GM10266 (cell line): ENCODE data around the gene OBP2A.

Experiments
- DNase-seq: peaks from one replicate; pipeline ENCODE4 v3.0.0; 2012; ENCODE audit errors: extremely low spot score
- TF ChIP-seq, protein P1 (sequence below): IDR thresholded peaks from 2 replicates; pipeline ENCODE4 v1.5.1; 2012; ENCODE audit warnings: mild to moderate bottlenecking, low read depth; ENCODE audit not compliant: control insufficient read depth, insufficient read depth; ENCODE audit errors: missing control alignments

OBP2A gene

DNA sequence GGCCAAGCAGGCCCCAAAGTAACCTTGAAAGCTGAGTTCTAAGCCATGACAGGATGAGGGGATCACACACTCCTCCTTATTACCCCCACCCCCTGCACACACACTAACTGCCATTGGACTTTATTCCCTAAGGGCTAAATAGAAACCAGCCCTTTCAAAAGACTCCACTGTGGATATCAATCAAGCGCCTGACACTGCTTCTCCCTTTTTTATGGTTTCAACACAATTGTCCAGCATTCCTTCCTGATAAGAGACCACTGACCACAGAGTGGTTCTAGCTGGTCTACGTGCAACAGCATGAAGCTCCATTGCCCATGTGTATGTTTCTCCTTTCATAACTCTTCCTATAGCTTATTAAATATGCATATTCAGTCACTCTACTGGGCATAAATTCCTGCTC is 50.3 kb downstream of the OBP2A start:
- no peak for DNase-seq
- TF ChIP-seq, protein P1, sequence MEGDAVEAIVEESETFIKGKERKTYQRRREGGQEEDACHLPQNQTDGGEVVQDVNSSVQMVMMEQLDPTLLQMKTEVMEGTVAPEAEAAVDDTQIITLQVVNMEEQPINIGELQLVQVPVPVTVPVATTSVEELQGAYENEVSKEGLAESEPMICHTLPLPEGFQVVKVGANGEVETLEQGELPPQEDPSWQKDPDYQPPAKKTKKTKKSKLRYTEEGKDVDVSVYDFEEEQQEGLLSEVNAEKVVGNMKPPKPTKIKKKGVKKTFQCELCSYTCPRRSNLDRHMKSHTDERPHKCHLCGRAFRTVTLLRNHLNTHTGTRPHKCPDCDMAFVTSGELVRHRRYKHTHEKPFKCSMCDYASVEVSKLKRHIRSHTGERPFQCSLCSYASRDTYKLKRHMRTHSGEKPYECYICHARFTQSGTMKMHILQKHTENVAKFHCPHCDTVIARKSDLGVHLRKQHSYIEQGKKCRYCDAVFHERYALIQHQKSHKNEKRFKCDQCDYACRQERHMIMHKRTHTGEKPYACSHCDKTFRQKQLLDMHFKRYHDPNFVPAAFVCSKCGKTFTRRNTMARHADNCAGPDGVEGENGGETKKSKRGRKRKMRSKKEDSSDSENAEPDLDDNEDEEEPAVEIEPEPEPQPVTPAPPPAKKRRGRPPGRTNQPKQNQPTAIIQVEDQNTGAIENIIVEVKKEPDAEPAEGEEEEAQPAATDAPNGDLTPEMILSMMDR: no peak
